ENCODE measurements around the gene LRP1. TPM values are rescaled to one million over a fixed set of nuclear protein-coding genes. Genes with fewer than 3 reads are reported as not detected.
A peak's percentile ranks its signal among the peaks of the same experiment; 100 is the strongest.

LRP1 gene
- total RNA-seq, 1 donor from 2014 or later = 0.95 TPM

DNA sequence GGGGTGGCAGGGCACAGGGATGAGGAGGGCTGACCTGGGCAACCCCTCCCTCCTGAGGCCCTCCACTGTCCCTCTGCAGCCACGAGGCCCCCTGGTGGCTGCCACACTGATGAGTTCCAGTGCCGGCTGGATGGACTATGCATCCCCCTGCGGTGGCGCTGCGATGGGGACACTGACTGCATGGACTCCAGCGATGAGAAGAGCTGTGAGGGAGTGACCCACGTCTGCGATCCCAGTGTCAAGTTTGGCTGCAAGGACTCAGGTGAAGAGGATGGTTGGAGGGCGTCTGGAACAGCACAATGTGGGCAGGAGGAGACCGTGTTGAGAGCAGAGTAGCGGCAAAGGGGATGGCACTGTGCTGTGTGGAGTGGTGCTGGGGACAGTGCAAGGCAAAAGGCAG is 44.8 kb downstream of the LRP1 start:
- ChIA-PET POLR2A (interaction anchor here (0.5 kb wide), 1 partner anchor 61 kb away, joined by 4 read pairs; no protein-coding TSS in a partner anchor), CTCF (interaction anchor here (1.0 to 5.4 kb wide), 4 partner anchors 47 to 103 kb away, joined by 4 to 36 read pairs (median 8); no protein-coding TSS in a partner anchor)
- H3K4me1 Mint-ChIP-seq = no peaks in the 10 kb centered on the region
- intact Hi-C loops (cut with micrococcal nuclease) = loop anchor here (1.0 to 2.0 kb wide), 2 partner anchors 49 to 104 kb away; no protein-coding TSS in a partner anchor
- DNase-seq = no peak
- ATAC-seq (ENCODE audit: low read depth) = peak; percentile 60
- no peak overlapping the region for H3K27ac Mint-ChIP-seq
- H3K27me3 Mint-ChIP-seq = peaks cover under 1% of the 10 kb centered on the region
- H3K36me3 Mint-ChIP-seq (ENCODE audit: low read depth) = no peaks in the 10 kb centered on the region
- no peaks in the 10 kb centered on the region for H3K9me3 Mint-ChIP-seq
- TF ChIP-seq, protein P1, sequence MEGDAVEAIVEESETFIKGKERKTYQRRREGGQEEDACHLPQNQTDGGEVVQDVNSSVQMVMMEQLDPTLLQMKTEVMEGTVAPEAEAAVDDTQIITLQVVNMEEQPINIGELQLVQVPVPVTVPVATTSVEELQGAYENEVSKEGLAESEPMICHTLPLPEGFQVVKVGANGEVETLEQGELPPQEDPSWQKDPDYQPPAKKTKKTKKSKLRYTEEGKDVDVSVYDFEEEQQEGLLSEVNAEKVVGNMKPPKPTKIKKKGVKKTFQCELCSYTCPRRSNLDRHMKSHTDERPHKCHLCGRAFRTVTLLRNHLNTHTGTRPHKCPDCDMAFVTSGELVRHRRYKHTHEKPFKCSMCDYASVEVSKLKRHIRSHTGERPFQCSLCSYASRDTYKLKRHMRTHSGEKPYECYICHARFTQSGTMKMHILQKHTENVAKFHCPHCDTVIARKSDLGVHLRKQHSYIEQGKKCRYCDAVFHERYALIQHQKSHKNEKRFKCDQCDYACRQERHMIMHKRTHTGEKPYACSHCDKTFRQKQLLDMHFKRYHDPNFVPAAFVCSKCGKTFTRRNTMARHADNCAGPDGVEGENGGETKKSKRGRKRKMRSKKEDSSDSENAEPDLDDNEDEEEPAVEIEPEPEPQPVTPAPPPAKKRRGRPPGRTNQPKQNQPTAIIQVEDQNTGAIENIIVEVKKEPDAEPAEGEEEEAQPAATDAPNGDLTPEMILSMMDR (IDR thresholded peaks at IDR 0.05) = no peak
- no peak overlapping the region for H3K4me3 Mint-ChIP-seq

GRCh38 chr12:57173683-57174082 is 45.4 kb downstream of the LRP1 start:
- TF ChIP-seq, protein P1 (IDR thresholded peaks at IDR 0.05) = no peak
- Mint-ChIP-seq H3K36me3 (ENCODE audit: low read depth) (no peaks in the 10 kb centered on the region), H3K27me3 (peaks cover 2% of the 10 kb centered on the region), H3K4me1 (no peaks in the 10 kb centered on the region), H3K9me3 (no peaks in the 10 kb centered on the region), H3K27ac (no peak overlapping the region), H3K4me3 (no peak overlapping the region)
- ChIA-PET CTCF (interaction anchor here (1.1 to 5.4 kb wide), 4 partner anchors 47 to 104 kb away, joined by 4 to 36 read pairs (median 8); no protein-coding TSS in a partner anchor), POLR2A (interaction anchor here (0.5 to 0.6 kb wide), 2 partner anchors 61 to 158 kb away, joined by 3 to 4 read pairs; partner anchors contain the start of gene TAC3)
- ATAC-seq (ENCODE audit: low read depth) (no peak), DNase-seq (no peak)
- intact Hi-C loops (cut with micrococcal nuclease) = loop anchor here (1.0 to 2.0 kb wide), 2 partner anchors 49 to 105 kb away; no protein-coding TSS in a partner anchor

DNA sequence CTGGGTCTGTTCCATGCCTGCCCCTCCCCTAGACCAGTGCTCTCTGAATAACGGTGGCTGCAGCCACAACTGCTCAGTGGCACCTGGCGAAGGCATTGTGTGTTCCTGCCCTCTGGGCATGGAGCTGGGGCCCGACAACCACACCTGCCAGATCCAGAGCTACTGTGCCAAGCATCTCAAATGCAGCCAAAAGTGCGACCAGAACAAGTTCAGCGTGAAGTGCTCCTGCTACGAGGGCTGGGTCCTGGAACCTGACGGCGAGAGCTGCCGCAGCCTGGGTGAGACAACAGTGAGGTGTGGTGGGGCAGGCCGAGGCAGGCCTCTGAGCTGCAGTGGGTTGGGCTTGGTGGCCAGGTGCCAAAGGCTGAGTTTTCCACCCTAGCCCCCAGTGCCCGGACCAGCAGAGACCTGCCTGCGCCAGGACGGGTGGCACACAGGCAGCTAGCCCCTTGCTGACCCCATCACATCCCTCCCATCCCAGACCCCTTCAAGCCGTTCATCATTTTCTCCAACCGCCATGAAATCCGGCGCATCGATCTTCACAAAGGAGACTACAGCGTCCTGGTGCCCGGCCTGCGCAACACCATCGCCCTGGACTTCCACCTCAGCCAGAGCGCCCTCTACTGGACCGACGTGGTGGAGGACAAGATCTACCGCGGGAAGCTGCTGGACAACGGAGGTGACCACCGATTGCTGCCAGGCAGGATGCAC is 47.3 kb downstream of the LRP1 start:
- DNase-seq (no peak), ATAC-seq (ENCODE audit: low read depth) (no peak)
- no peak overlapping the region for H3K4me3 Mint-ChIP-seq
- no peaks in the 10 kb centered on the region for H3K9me3 Mint-ChIP-seq
- no peaks in the 10 kb centered on the region for H3K36me3 Mint-ChIP-seq (ENCODE audit: low read depth)
- POLR2A ChIA-PET = interaction anchor here (0.6 to 1.3 kb wide), 2 partner anchors 47 to 1008 kb away, joined by 3 to 7 read pairs; partner anchors contain the start of gene LRP1
- TF ChIP-seq, protein P1 (IDR thresholded peaks at IDR 0.05) = no peak
- no peak overlapping the region for H3K27ac Mint-ChIP-seq
- CTCF ChIA-PET = interaction anchor here (0.9 to 5.4 kb wide), 2 partner anchors 11 to 106 kb away, joined by 4 to 36 read pairs; no protein-coding TSS in a partner anchor
- intact Hi-C loops (cut with micrococcal nuclease) = no loop called here
- no peaks in the 10 kb centered on the region for H3K4me1 Mint-ChIP-seq
- H3K27me3 Mint-ChIP-seq = peaks cover 2% of the 10 kb centered on the region

DNA sequence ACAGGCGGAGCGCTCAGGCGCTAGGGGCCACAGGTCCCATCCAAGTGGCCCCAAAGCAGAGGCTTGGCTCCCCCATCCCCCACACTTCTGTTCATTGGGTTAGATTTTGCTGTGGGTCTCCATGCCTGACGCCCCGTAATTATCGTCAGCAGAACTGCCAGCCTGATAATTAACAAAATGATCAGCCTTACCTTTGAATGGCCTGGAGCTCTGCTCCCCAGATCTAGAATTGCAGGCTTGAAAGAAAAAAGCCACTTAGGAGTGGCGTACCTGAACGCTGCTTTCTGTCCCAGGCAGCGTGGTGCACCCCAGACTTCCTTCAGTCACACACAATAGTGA is 47.8 kb downstream of the LRP1 start:
- TF ChIP-seq, protein P1 (IDR thresholded peaks at IDR 0.05) = no peak

DNA sequence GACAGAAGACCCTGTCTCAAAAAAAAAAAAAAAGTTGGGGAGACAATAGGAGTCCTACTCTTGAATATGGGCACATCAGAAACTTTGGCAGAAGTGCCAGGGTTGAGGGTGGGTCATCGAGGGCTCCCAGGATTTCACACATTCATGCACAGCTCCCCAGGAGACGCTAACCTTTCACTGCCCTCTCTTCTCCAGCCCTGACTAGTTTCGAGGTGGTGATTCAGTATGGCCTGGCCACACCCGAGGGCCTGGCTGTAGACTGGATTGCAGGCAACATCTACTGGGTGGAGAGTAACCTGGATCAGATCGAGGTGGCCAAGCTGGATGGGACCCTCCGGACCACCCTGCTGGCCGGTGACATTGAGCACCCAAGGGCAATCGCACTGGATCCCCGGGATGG is 48.6 kb downstream of the LRP1 start:
- TF ChIP-seq, protein P1 (IDR thresholded peaks at IDR 0.05) = no peak
- Mint-ChIP-seq H3K4me3 (no peak overlapping the region), H3K36me3 (ENCODE audit: low read depth) (no peaks in the 10 kb centered on the region), H3K4me1 (no peaks in the 10 kb centered on the region), H3K27ac (no peak overlapping the region), H3K9me3 (no peaks in the 10 kb centered on the region), H3K27me3 (peaks cover 2% of the 10 kb centered on the region)
- intact Hi-C loops (cut with micrococcal nuclease) = no loop called here
- no peak for DNase-seq
- POLR2A ChIA-PET = interaction anchor here (0.7 kb wide), 1 partner anchor 67 kb away, joined by 3 read pairs; no protein-coding TSS in a partner anchor
- CTCF ChIA-PET = interaction anchor here (5.4 kb wide), 1 partner anchor 107 kb away, joined by 36 read pairs; no protein-coding TSS in a partner anchor
- no peak for ATAC-seq (ENCODE audit: low read depth)

More for the DNA sequence above, 47.8 kb downstream of the LRP1 start:
- ChIA-PET POLR2A (interaction anchor here (1.3 kb wide), 1 partner anchor 48 kb away, joined by 3 read pairs; the partner anchor contains the start of gene LRP1), CTCF (interaction anchor here (0.9 to 5.4 kb wide), 2 partner anchors 10 to 106 kb away, joined by 4 to 36 read pairs; no protein-coding TSS in a partner anchor)
- ATAC-seq (ENCODE audit: low read depth) = no peak
- Mint-ChIP-seq H3K27me3 (peaks cover 2% of the 10 kb centered on the region), H3K9me3 (no peaks in the 10 kb centered on the region), H3K4me1 (no peaks in the 10 kb centered on the region), H3K27ac (no peak overlapping the region), H3K36me3 (ENCODE audit: low read depth) (no peaks in the 10 kb centered on the region), H3K4me3 (no peak overlapping the region)
- intact Hi-C loops (cut with micrococcal nuclease) = no loop called here
- no peak for DNase-seq
